ENCODE results near the gene ALKBH3.

DNA sequence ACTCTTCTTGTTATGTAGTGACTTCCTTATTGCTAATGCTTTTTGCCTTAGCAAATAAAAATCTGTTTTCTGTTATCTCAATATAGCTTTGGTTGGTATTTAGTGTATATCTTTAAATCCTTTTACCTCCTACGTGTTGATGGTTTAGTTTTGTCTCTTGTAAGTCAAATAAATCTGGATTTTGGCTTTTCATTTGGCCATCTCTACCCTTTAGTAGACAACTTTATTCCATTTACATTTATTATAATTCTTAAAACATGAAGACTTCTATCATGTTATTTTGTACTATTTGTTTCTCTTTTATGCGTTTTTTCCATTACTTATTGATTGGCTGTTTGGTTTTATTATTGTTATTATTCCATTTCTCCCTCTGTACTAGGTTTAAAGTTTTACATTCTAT, 19.5 kb upstream of the ALKBH3 start:
- TF ChIP-seq EZH2 (IDR thresholded peaks at IDR 0.05) (no peak), POLR2AphosphoS5 (IDR thresholded peaks at IDR 0.05; ENCODE audit: borderline replicate concordance, low read depth, low read length) (no peak), FOXP2 (optimal IDR thresholded peaks at IDR 0.05; ENCODE audit: control extremely low read depth, extremely low read length, insufficient read depth) (no peak)

All from SK-N-MC (cell line).